GM10847 (cell line): ENCODE results near the gene PIGB.

Source experiments
- POLR2A ChIP-seq: IDR thresholded peaks from 2 replicates; pipeline ENCODE4 v1.6.1; 2011; ENCODE audit not compliant: insufficient read length; ENCODE audit errors: extremely low read depth

Gene PIGB

GRCh38 chr15:55403531-55403930, 84.5 kb downstream of the PIGB start:
- no peak for TF ChIP-seq POLR2A
